HUES48 (cell line): ENCODE results near the gene ATP5F1C.
"Not testable (repeated sequence)": the region's sequence is repeated elsewhere in the genome, so short reads cannot be mapped to it uniquely, and the experiment has no call there.

Experiments used
- H3K27ac ChIP-seq: one replicate; pipeline ENCODE4 v1.7.0; 2013; ENCODE audit warnings: low read depth, low read length, inconsistent platforms
- H3K27me3 ChIP-seq: 2 replicates; pipeline ENCODE4 v1.6.1; 2013; ENCODE audit warnings: mild to moderate bottlenecking, low read length; ENCODE audit not compliant: control insufficient read depth, insufficient read depth
- H3K36me3 ChIP-seq: 2 replicates; pipeline ENCODE4 v1.6.1; 2013; ENCODE audit warnings: low read length; ENCODE audit not compliant: control insufficient read depth, insufficient read depth
- H3K4me1 ChIP-seq: 2 replicates; pipeline ENCODE4 v1.6.1; 2013; ENCODE audit warnings: mild to moderate bottlenecking, low read length; ENCODE audit not compliant: control insufficient read depth, insufficient read depth
- H3K4me3 ChIP-seq: 2 replicates; pipeline ENCODE4 v1.5.1; 2013; ENCODE audit warnings: mild to moderate bottlenecking, low read depth, low read length
- H3K9ac ChIP-seq: 2 replicates; pipeline ENCODE4 v1.6.1; 2013; ENCODE audit warnings: mild to moderate bottlenecking, low read depth, low read length, moderate library complexity
- H3K9me3 ChIP-seq: 2 replicates; pipeline ENCODE4 v1.6.1; 2013; ENCODE audit warnings: low read length; ENCODE audit not compliant: control insufficient read depth, insufficient read depth

ATP5F1C gene

GRCh38 chr10:7794251-7795026 lies 6.5 kb downstream of the ATP5F1C start:
- H3K9ac ChIP-seq, result no peak overlapping the region
- peaks cover 51% of the 10 kb centered on the region for H3K36me3 ChIP-seq
- H3K4me1 ChIP-seq, result peaks cover 4% of the 10 kb centered on the region; the same call in 1 of the 2 replicates
- no peaks in the 10 kb centered on the region for H3K27me3 ChIP-seq
- no peak overlapping the region for H3K27ac ChIP-seq
- H3K4me3 ChIP-seq, result no peak overlapping the region
- no peaks in the 10 kb centered on the region for H3K9me3 ChIP-seq

DNA sequence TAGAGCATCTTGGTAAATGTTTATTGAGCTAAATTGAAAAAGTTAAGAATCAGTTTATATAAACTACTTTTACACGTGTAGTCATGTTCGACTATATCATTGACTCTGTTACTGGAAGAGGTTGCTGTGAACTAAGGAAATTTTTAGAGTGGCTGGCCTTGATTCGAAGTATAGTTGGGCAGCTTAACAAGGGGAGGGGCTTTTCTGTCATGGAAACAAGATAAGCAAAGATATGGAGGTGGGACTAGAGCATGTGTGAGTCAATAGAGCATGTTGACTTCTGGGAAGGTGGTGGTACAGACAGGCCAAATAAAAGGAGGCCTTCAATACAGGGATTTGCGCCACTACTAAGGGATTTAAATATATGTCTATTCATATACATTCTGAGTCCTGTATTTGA lies 7.6 kb downstream of the ATP5F1C start:
- H3K4me3 ChIP-seq, result no peak overlapping the region
- H3K27me3 ChIP-seq, result no peaks in the 10 kb centered on the region
- H3K9me3 ChIP-seq, result no peaks in the 10 kb centered on the region
- H3K36me3 ChIP-seq, result peaks cover 60% of the 10 kb centered on the region
- H3K9ac ChIP-seq, result no peak overlapping the region
- H3K4me1 ChIP-seq, result no peaks in the 10 kb centered on the region
- H3K27ac ChIP-seq, result no peak overlapping the region

DNA sequence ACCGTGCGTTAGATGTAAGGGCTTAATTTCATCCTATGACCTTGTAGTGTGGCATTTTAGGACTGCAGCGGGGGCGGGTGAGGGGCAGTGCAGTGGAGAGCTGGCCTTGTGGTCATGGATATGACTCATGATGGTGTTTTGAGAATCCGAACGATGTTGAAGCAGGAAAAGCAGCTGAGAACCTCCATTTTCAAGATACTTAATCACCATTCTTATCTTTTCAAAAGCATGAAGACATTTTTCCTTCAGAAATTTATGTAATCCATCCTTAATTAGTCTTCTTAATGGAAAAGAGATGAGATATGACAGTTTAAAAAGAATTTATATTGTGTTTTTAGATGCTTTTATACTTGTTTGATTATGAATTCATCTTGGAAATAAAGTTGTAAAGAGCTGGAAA lies 9.6 kb downstream of the ATP5F1C start:
- no peak overlapping the region for H3K27ac ChIP-seq
- no peak overlapping the region for H3K9ac ChIP-seq
- no peaks in the 10 kb centered on the region for H3K27me3 ChIP-seq
- H3K9me3 ChIP-seq, result no peaks in the 10 kb centered on the region
- H3K4me3 ChIP-seq, result no peak overlapping the region
- H3K4me1 ChIP-seq, result no peaks in the 10 kb centered on the region
- H3K36me3 ChIP-seq, result peaks cover 68% of the 10 kb centered on the region

- Histone ChIP-seq H3K9me3 (no peaks in the 10 kb centered on the region), H3K27me3 (no peaks in the 10 kb centered on the region), H3K27ac (no peak overlapping the region), H3K4me3 (no peak overlapping the region), H3K9ac (no peak overlapping the region), H3K36me3 (peaks cover 89% of the 10 kb centered on the region), H3K4me1 (no peaks in the 10 kb centered on the region)
These were observed 14.6 kb downstream of the ATP5F1C start for GRCh38 chr10:7802606-7803005.

- Histone ChIP-seq H3K36me3 (peaks cover 87% of the 10 kb centered on the region), H3K27me3 (no peaks in the 10 kb centered on the region)
These were observed 16.2 kb downstream of the ATP5F1C start for GRCh38 chr10:7804216-7804615.

DNA sequence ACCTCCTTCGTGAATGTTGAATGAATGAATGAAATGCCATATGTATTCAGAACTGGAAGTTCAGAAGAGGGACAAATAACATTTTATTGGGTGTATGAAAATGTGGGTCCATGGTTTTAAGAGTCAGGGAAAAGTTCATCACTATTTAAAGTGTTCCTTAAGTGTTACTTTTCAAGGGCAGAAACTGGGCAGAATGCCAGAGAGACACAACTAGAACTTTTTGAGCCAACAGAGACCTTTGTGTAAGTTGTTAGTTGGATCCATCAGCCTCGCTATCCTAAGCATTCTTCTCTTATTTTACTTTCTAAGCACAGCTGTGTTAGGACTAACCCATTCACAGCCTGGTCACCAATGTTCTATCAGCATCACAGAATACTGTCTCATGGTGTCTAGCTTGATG lies 16.8 kb downstream of the ATP5F1C start:
- Histone ChIP-seq H3K9ac (no peak overlapping the region), H3K27ac (no peak overlapping the region), H3K36me3 (peaks cover 81% of the 10 kb centered on the region), H3K4me3 (no peak overlapping the region), H3K4me1 (no peaks in the 10 kb centered on the region), H3K27me3 (no peaks in the 10 kb centered on the region), H3K9me3 (no peaks in the 10 kb centered on the region)

More at GRCh38 chr10:7804216-7804615, 16.2 kb downstream of the ATP5F1C start:
- no peaks in the 10 kb centered on the region for H3K9me3 ChIP-seq
- H3K9ac ChIP-seq, result no peak overlapping the region
- no peaks in the 10 kb centered on the region for H3K4me1 ChIP-seq
- H3K27ac ChIP-seq, result no peak overlapping the region
- no peak overlapping the region for H3K4me3 ChIP-seq

GRCh38 chr10:7808686-7809267 lies 20.8 kb downstream of the ATP5F1C start:
- peaks cover 44% of the 10 kb centered on the region for H3K36me3 ChIP-seq
- no peaks in the 10 kb centered on the region for H3K4me1 ChIP-seq
- H3K4me3 ChIP-seq, result no peak overlapping the region

DNA sequence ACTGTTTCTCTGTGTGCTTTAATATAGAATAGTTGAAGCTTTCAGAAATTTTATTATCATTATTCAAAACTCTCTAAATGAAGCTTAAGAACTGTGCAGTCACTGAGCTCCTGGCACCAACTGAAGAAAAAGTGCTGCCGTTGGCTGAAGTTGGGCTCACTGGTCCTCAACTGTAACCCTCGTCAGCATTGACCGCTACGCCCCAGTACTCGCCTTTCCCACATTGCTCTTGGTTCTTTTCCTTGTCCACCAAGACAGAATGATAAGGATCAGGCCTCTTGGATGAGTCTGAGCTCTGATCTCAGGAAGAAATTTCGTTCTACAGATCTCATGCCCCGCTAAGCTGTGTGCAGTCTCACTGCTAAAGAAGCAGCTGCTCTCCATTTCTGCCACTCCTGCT lies 22.5 kb downstream of the ATP5F1C start:
- H3K4me3 ChIP-seq, result no peak overlapping the region
- no peak overlapping the region for H3K27ac ChIP-seq
- no peaks in the 10 kb centered on the region; the same call in 1 of the 2 replicates for H3K27me3 ChIP-seq
- peaks cover 28% of the 10 kb centered on the region for H3K36me3 ChIP-seq
- no peak overlapping the region for H3K9ac ChIP-seq
- H3K4me1 ChIP-seq, result no peaks in the 10 kb centered on the region
- no peaks in the 10 kb centered on the region for H3K9me3 ChIP-seq

More at GRCh38 chr10:7808686-7809267, 20.8 kb downstream of the ATP5F1C start:
- Histone ChIP-seq H3K9me3 (no peaks in the 10 kb centered on the region), H3K27me3 (no peaks in the 10 kb centered on the region), H3K27ac (no peak overlapping the region), H3K9ac (no peak overlapping the region)

GRCh38 chr10:7811000-7811399 lies 23.0 kb downstream of the ATP5F1C start:
- Histone ChIP-seq H3K4me1 (no peaks in the 10 kb centered on the region), H3K27me3 (no peaks in the 10 kb centered on the region; the same call in 1 of the 2 replicates), H3K4me3 (no peak overlapping the region), H3K27ac (no peak overlapping the region), H3K9ac (no peak overlapping the region), H3K36me3 (peaks cover 24% of the 10 kb centered on the region), H3K9me3 (no peaks in the 10 kb centered on the region)

DNA sequence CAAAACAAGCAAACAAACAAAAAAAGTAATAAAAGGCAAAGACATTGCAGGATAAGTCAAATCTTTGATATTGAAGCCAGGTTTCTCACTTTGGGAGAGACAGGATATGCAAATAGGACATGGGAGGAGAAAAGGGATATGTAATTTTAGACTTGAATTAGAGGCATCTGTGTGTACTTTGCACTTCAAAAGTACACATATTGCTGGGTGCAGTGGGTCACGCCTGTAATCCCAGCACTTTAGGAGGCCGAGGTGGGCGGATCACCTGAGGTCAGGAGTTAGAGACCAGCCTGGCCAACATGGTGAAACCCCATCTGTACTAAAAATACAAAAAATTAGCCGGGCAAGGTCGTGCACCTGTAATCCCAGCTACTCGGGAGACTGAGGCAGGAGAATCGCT lies 23.8 kb downstream of the ATP5F1C start:
- H3K4me3 ChIP-seq, H3K27ac ChIP-seq, H3K27me3 ChIP-seq, H3K9ac ChIP-seq, H3K9me3 ChIP-seq, H3K4me1 ChIP-seq: not testable (repeated sequence)
- peaks cover 20% of the 10 kb centered on the region for H3K36me3 ChIP-seq

- Histone ChIP-seq H3K27me3 (no peaks in the 10 kb centered on the region; the same call in 1 of the 2 replicates), H3K9ac (no peak overlapping the region), H3K36me3 (peaks cover 3% of the 10 kb centered on the region; the same call in 1 of the 2 replicates), H3K4me1 (peaks cover 5% of the 10 kb centered on the region), H3K4me3 (no peak overlapping the region), H3K9me3 (no peaks in the 10 kb centered on the region), H3K27ac (no peak overlapping the region)
These were observed 25.5 kb downstream of the ATP5F1C start for GRCh38 chr10:7813481-7813880.
